HK-2 (cell line): ENCODE data around the gene TPCN1.

Source experiments
- DNase-seq: peaks from one replicate; pipeline ENCODE4 v3.0.0-alpha.2; 2018; ENCODE audit not compliant: unreplicated experiment

TPCN1 gene

GRCh38 chr12:113241191-113242025 lies 20.1 kb downstream of the TPCN1 start:
- peak; percentile 71 for DNase-seq

- peak; percentile 82 for DNase-seq
Measured at GRCh38 chr12:113242026-113242418, 20.8 kb downstream of the TPCN1 start.

GRCh38 chr12:113242560-113242959 lies 21.3 kb downstream of the TPCN1 start:
- DNase-seq = peak; percentile 56

- DNase-seq = no peak
Measured at GRCh38 chr12:113244047-113244460, 22.8 kb downstream of the TPCN1 start.

DNA sequence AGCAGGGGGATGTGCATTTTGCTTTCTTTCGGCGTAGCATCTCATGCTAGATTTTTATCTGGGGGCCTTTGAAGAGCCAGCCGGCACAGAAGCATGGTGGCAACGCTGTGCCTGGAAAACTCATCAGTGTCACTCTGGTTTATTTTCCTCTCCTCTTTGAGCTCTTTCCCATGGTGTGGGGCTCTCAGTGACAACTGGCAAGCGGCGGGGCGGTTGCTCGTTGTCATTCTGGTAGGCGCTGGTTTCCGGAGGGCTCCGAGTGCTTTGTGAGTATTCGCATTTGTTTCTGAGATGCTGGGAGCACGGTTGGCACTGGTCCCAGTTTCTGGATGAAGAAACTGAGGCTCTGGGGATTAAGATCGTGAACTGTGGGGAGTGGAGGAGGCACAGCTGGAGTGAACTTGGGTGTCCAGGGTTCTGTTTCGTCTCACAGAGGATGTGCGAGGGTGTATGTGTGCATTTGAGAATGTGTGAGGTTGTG lies 23.3 kb downstream of the TPCN1 start:
- no peak for DNase-seq

GRCh38 chr12:113245695-113246477 lies 24.6 kb downstream of the TPCN1 start:
- no peak for DNase-seq

DNA sequence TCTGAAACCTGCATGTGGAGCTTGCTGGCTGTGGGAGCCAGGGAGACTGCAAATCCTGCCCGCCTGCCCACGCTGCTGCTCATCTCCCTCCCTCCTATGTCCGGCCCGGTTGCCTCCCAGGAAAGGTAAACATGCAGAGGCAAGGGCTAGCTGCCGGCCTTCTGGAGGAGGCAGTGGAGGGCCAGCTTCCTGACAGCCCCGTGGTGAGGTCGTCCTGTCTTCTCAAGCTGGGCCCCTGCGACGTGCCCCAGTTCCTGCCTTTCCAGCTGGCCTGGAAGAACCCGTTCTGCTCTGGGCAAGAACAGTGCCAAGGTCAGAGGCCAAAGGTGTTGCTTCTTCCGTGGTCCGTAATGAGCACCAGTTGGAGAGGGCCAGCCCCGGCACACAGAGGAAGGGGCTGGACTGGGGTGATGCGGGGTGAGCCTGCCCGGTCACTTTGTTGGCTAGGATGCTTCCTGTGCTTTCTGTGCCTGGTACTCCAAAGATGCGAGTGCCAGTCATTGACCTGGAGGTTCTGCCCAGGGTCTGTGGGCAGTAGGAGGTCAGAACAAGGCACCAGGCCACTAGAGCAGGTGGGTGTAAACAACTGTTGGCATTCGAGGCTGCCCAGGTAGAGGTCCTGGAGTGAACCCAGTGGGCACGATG lies 25.3 kb downstream of the TPCN1 start:
- no peak for DNase-seq

GRCh38 chr12:113247123-113248050 lies 26.1 kb downstream of the TPCN1 start:
- peak; percentile 77 for DNase-seq

GRCh38 chr12:113248051-113248825 lies 27.0 kb downstream of the TPCN1 start:
- no peak for DNase-seq

DNA sequence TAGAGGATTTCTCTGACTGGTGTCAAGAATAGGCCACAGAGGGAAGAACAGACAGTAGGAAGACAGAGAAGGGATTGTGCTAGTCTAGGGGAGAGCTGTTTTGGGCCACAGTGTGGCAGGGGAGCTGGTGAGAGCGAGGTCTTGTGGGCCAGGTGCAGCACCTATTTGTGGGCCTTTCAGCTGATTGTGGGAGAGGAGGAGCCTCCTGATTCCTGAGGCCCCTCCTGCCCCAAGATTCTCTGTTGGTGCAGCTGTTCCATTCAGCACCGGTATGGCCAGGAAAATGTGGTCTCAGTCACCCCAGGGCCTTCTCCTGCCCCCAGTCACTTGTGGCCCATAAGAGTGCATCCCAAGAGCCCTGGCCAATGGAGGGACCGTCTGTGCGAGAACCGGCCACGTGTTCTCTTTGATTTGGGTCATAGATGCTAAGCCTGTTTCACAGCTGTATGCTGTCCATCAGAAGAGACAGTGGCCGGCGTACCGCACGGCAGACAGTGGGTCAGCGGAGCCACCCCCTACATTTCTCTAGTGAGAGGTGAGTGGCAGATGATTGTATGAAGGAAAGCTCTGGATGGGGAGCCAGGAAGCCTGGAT lies 27.7 kb downstream of the TPCN1 start:
- DNase-seq = no peak

DNA sequence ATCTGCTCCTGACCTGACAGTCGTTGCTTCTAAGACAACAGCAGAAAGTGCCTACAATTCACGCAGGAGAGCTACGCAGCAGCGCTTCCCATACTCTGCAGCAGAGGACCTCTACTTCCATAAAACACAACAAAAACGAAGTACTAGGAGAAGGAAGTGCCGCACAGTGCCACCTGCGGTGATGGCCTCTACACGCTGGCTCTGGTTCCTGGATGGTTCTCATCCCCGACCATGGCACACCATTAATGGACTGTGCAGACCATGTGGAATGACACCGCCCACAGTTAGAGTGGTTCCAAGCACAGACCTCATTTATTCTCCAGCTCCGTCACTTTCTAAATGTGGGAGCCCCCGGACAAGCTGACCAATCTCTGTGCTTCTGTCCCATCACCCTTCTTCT lies 28.3 kb downstream of the TPCN1 start:
- no peak for DNase-seq

GRCh38 chr12:113250045-113250444 lies 28.8 kb downstream of the TPCN1 start:
- no peak for DNase-seq

- no peak for DNase-seq
Measured at GRCh38 chr12:113251404-113252070, 30.3 kb downstream of the TPCN1 start.

DNA sequence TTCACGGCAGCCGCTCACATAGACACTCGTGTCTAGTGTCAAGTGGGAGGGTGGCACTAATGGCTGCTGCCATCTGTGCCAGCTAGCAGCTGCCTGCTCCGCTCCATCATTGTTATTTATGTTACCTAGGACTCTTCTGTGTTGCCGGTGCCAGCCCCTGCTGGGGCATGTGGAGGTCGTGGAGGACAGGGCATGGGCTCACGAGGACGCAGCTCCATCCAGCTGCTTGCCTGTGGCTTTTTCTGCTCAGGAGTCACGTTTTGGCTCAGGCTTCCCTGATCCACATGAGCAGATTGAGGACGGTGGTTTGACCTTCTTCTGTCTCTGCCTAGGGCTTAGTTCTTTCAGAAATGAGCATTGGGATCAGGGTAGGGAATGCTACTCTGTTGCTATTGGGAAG lies 31.2 kb downstream of the TPCN1 start:
- no peak for DNase-seq

GRCh38 chr12:113253532-113254285 lies 32.4 kb downstream of the TPCN1 start:
- no peak for DNase-seq

DNA sequence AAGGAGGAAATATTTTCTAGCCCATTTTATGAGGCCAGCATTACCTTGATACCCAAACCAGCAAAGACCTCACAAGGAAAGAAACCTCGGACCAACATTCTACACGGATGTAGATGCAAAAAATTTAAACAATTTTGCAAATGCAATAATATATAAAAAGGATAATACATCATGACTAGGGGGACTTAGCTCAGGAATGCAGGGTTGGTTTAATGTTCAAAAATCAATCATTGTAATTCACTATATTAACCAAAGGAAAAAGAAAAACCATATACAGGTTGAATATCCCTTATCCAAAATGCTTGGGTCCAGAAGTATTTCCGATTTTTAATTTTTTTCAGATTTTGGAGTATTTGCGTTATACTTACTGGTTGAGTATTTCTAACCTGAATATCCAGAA lies 33.0 kb downstream of the TPCN1 start:
- no peak for DNase-seq

DNA sequence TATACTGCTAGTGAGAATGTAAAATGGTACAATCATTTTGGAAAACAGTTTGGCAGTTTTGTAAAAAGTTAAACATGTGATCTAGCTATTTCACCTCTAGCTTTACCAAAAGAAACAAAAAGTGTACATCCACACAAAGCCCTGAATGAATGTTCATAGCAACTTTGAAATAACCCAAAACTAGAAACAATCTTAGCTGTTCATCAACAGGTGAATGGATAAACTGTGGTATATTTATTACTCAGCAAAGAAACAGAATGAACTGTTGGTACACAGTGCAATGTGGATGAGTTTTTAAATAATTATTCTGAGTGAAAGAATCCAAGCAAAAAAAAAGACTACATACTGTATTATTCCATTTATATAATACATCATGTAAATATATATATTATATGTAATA lies 36.3 kb downstream of the TPCN1 start:
- DNase-seq = no peak

GRCh38 chr12:113260127-113260526 lies 38.9 kb downstream of the TPCN1 start:
- no peak for DNase-seq
